Heart right ventricle (tissue), 16 donors: ENCODE results near the gene FOXC2. TPM values are rescaled to one million over a fixed set of nuclear protein-coding genes. Genes with fewer than 3 reads are reported as not detected.

ENCODE experiments used
- ATAC-seq, 8 donors: fragments of 200-7000 bp; cut with Tn5 transposase; one replicate each; pipeline ENCODE4 v1.9.1; 2020; ENCODE audit warnings: mild to moderate bottlenecking in 8 of 8, moderate library complexity in 8 of 8, moderate number of reproducible peaks in 1 of 8
- DNase-seq, 2 donors: peaks; one replicate each; pipeline ENCODE4 v3.0.0-alpha.2; 2020
- H3K27ac ChIP-seq, 10 donors: fragments of 200-600 bp; sonication (generic) in 2 of 10; one replicate each; pipeline versions ENCODE4 v1.5.0 to v1.8.0; 2020 to 2022; ENCODE audit warnings: mild to moderate bottlenecking in 3 of 10
- H3K27me3 ChIP-seq, 7 donors: fragments of 200-600 bp; one replicate each; pipeline ENCODE4 v1.8.0; 2021 to 2022; ENCODE audit warnings: mild to moderate bottlenecking in 2 of 7
- H3K36me3 ChIP-seq, 9 donors: fragments of 200-600 bp; sonication (generic) in 1 of 9; one replicate each; pipeline versions ENCODE4 v1.5.0 to v1.8.0; 2020 to 2022; ENCODE audit warnings: mild to moderate bottlenecking in 2 of 9
- H3K4me1 ChIP-seq, 9 donors: fragments of 200-600 bp; sonication (generic) in 1 of 9; one replicate each; pipeline versions ENCODE4 v1.5.0 to v1.8.0; 2020 to 2022; ENCODE audit warnings: mild to moderate bottlenecking in 4 of 9
- H3K4me3 ChIP-seq, 10 donors: fragments of 200-600 bp; sonication (generic) in 2 of 10; one replicate each; pipeline versions ENCODE4 v1.5.0 to v1.8.0; 2020 to 2022; ENCODE audit warnings: mild to moderate bottlenecking in 7 of 10, moderate library complexity in 2 of 10
- H3K9me3 ChIP-seq, 11 donors: fragments of 200-600 bp in 10 of 11; sonication (generic) in 2 of 11; one replicate each; pipeline versions ENCODE4 v1.5.0 to v1.8.0; 2013 to 2022; ENCODE audit warnings: mild to moderate bottlenecking in 2 of 11, control low read depth in 1 of 11, moderate library complexity in 1 of 11
- WGBS, 2 donors: extraction: QIAGEN DNeasy Blood & Tissue Kit; methylation state at CpG; one replicate each; pipeline ENCODE4 v1.1.7; 2013; ENCODE audit warnings: inconsistent platforms in 1 of 2; 5-methylcytosine and 5-hydroxymethylcytosine counted together
- intact Hi-C, 10 donors: fragments of 100-400 bp; cut with DNase I; formaldehyde crosslinking; loops; one replicate each; pipeline versions ENCODE4 v1.11.1 to v1.14.2; 2022
- polyA plus RNA-seq, 2 donors: library from polyadenylated mRNA; stranded (reverse); fragments of 200-250 nt; gene quantifications; one replicate each; pipeline ENCODE4 v1.2.3, GENCODE V29; 2013
- total RNA-seq, 10 donors: library from RNA; stranded (reverse); fragmentation: NEBNext Ultra II Directional in 3 of 10; extraction: Animal tissue kit (Norgen Biotek cat#: 25700) in 3 of 10; gene quantifications; one replicate each; pipeline versions ENCODE4 v1.2.1 to v1.2.4, GENCODE V29; 2021 to 2023
- TF ChIP-seq, protein P1 (sequence below), 9 donors: fragments of 200-600 bp; sonication (generic) in 2 of 9; IDR thresholded peaks; one replicate each; pipeline versions ENCODE4 v1.5.0 to v1.8.0; 2021 to 2022; ENCODE audit warnings: antibody characterized with exemption in 9 of 9, mild to moderate bottlenecking in 5 of 9, moderate library complexity in 1 of 9
- donor health status: Arrhythmogenic right ventricular cardiomyopathy.
- donor health status: ischemic (EF 13 %, LVEDD 7.1; RV severe dilation, severe dysfunction).
- donor health status: healthy with polysubstance abuse.
- donor health status: DM: no; HTN: yes; CAD: no.
- donor health status: DM: no; HTN: no; CAD: no.
- donor health status: ischemic (EF 25% LVEDD 6.9; RV normal size, moderate dysfunction).
- donor health status: ischemic (EF 25% LVEDD 5.7; RV mildly dilated, moderate dysfunction).
- donor health status: healthy.
- donor health status: DM: yes; HTN: yes; CAD: no.
- donor health status: Ischemic cardiomyopathy.
- donor health status: ischemic (EF 35%, LVEDD 5.7; RV mildly dilated, moderate dysfunction).
- donor health status: nonischemic (EF 11% LVEDD 7.7; RV severe dilation, severe dysfunction).
- donor health status: DM: yes; HTN: yes; CAD: no.
- donor health status: PGD.
- donor health status: ischemic (EF 29% LVEDD 5.4; RV normal size, mild dysfunction).
- donor health status: nonischemic (EF 23%, LVEDD 6.1; RV moderate dilation, normal function).

Gene FOXC2
- total and polyA plus RNA-seq, 12 donors, result 0.66 to 2.2 (median 1.6) TPM

DNA sequence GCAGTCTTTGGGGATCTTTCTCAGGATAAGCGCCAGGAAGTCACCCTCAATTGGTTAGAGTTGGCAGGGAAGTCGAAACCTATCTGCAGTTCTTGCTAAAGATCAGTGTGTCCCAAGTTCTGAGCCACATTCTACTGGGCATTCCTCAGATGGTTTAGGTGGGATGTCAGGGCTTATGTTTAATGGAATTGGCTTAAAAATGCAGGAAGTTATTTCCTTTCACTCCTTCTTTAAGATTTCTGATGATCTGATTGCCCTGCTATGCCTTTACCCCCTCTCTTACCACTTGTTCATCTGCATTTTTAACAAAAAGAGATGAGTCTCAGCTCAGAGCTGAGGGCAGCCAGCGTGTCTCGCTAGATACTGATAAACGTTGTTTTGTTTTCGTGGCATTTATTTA is 42.5 kb downstream of the FOXC2 start:
- peaks cover 0 to 36% (median 9%) of the 10 kb centered on the region in 7 donors for H3K27me3 ChIP-seq
- H3K4me1 ChIP-seq, result peaks cover 0 to 32% (median 8%) of the 10 kb centered on the region in 9 donors
- H3K9me3 ChIP-seq, result no peaks in the 10 kb centered on the region
- no peak overlapping the region for H3K27ac ChIP-seq
- H3K36me3 ChIP-seq, result no peaks in the 10 kb centered on the region
- TF ChIP-seq, protein P1, sequence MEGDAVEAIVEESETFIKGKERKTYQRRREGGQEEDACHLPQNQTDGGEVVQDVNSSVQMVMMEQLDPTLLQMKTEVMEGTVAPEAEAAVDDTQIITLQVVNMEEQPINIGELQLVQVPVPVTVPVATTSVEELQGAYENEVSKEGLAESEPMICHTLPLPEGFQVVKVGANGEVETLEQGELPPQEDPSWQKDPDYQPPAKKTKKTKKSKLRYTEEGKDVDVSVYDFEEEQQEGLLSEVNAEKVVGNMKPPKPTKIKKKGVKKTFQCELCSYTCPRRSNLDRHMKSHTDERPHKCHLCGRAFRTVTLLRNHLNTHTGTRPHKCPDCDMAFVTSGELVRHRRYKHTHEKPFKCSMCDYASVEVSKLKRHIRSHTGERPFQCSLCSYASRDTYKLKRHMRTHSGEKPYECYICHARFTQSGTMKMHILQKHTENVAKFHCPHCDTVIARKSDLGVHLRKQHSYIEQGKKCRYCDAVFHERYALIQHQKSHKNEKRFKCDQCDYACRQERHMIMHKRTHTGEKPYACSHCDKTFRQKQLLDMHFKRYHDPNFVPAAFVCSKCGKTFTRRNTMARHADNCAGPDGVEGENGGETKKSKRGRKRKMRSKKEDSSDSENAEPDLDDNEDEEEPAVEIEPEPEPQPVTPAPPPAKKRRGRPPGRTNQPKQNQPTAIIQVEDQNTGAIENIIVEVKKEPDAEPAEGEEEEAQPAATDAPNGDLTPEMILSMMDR (IDR thresholded peaks at IDR 0.05), result no peak
- WGBS, 2 donors, result 78 to 85% methylated on average over 6 of the region's 6 CpGs
- no peak for DNase-seq
- H3K4me3 ChIP-seq, result no peak overlapping the region
- intact Hi-C loops, result no loop called here
- ATAC-seq, result no peak

- H3K9me3 ChIP-seq, result no peaks in the 10 kb centered on the region
- H3K27ac ChIP-seq, result peak overlapping the region in 2 of 10 donors; percentile 67 to 77
- no peak for ATAC-seq
- H3K4me1 ChIP-seq, result peaks cover 0 to 32% (median 8%) of the 10 kb centered on the region in 9 donors
- 81 to 84% methylated on average over 10 of the region's 10 CpGs for WGBS, 2 donors
- H3K36me3 ChIP-seq, result no peaks in the 10 kb centered on the region
- intact Hi-C loops, result loop anchor here in 1 of 10 donors (5.0 kb wide), 1 partner anchor 32 kb away; the partner anchor contains the start of gene FOXL1
- TF ChIP-seq, protein P1 (IDR thresholded peaks at IDR 0.05), result no peak
- peaks cover 0 to 31% (median 9%) of the 10 kb centered on the region in 7 donors for H3K27me3 ChIP-seq
- H3K4me3 ChIP-seq, result no peak overlapping the region
- DNase-seq, result no peak
These were observed 43.0 kb downstream of the FOXC2 start for GRCh38 chr16:86609661-86610060.

DNA sequence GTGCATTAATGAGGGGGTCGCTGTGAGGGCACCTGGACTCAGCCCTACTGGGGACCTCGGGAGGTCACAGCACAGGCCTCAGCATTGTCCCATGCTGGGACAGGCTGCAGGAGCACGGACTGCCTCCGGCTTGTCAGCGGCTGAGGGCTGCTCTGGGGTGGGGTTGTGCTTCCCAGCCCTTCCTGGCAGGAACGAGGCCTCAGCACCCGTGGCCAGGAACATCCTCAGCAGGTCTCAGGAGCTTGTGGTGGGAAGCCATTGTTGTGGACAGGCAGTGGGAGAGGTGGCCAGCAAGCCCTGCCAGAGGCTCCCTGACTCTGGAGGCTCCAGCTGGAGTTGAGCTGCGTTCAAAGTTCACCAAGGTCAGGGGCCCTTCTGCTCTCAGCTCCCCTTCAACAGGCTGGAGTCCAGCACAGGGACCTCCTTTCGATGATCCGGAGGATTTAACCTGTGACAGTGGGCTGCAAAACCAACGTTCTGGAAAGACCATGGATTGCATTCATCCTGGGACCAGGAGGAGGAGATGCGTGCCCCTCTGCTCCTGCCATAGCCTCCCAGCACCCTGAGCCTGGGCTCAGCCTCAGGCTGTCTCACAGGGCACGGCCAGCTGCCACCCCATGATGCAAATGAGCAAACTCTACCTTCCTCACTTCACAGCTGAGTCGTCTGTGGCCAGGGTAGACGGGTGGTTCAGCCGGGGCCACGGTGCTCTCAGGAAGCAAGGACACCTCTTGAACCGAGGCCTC is 44.3 kb downstream of the FOXC2 start:
- 54 to 59% methylated on average over 18 of the region's 18 CpGs for WGBS, 2 donors
- no peaks in the 10 kb centered on the region for H3K36me3 ChIP-seq
- peak overlapping the region in 9 of 10 donors; percentile 32 to 77 (median 67) for H3K27ac ChIP-seq
- H3K4me3 ChIP-seq, result no peak overlapping the region
- intact Hi-C loops, result loop anchor here in 1 of 10 donors (5.0 kb wide), 1 partner anchor 34 kb away; the partner anchor contains the start of gene FOXL1
- DNase-seq (no peak), ATAC-seq (peak in 6 of 8 donors; percentile 16 to 38 (median 28))
- H3K4me1 ChIP-seq, result peaks cover 0 to 32% (median 8%) of the 10 kb centered on the region in 9 donors
- H3K9me3 ChIP-seq, result no peaks in the 10 kb centered on the region
- peaks cover 0 to 29% (median 9%) of the 10 kb centered on the region in 7 donors for H3K27me3 ChIP-seq
- TF ChIP-seq, protein P1 (IDR thresholded peaks at IDR 0.05), result no peak

- ATAC-seq, result peak; percentile 61 to 81 (median 72)
- H3K36me3 ChIP-seq, result no peaks in the 10 kb centered on the region
- 40 to 56% methylated on average over 7 of the region's 7 CpGs for WGBS, 2 donors
- DNase-seq, result peak; percentile 36 to 73
- no peak overlapping the region for H3K4me3 ChIP-seq
- H3K4me1 ChIP-seq, result peaks cover 0 to 32% (median 8%) of the 10 kb centered on the region in 9 donors
- peak overlapping the region in 9 of 10 donors; percentile 32 to 77 (median 67) for H3K27ac ChIP-seq
- H3K27me3 ChIP-seq, result peaks cover 0 to 25% (median 9%) of the 10 kb centered on the region in 7 donors
- H3K9me3 ChIP-seq, result no peaks in the 10 kb centered on the region
- TF ChIP-seq, protein P1 (IDR thresholded peaks at IDR 0.05), result no peak
- intact Hi-C loops, result loop anchor here in 1 of 10 donors (5.0 kb wide), 1 partner anchor 34 kb away; the partner anchor contains the start of gene FOXL1
These were observed 44.9 kb downstream of the FOXC2 start for GRCh38 chr16:86611525-86611855.
